ENCODE data around the gene SLIT3.

SLIT3 gene

DNA sequence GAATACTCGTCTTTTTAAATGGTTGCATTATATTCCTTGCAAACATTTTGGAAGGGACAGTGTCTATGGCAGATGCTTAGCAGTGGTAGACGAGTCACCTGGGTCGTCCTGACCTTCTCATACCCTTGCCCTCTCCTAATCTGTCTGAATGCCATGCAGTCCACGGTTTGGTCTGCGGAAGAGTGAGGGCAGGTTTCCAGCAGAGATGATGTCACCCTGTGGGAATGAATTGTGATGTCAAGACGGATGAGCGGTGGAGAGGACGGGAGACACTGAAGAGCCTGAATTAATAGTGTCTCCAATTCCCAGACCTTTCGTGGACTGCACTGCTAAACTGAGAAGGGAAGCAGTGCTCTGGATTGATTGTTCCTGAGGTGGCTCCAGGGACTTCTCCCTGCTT, 392.7 kb downstream of the SLIT3 start:
- H3K4me3 ChIP-seq (ENCODE audit: control insufficient read depth, low read depth, low read length): no peak overlapping the region
- TF ChIP-seq, protein P1, sequence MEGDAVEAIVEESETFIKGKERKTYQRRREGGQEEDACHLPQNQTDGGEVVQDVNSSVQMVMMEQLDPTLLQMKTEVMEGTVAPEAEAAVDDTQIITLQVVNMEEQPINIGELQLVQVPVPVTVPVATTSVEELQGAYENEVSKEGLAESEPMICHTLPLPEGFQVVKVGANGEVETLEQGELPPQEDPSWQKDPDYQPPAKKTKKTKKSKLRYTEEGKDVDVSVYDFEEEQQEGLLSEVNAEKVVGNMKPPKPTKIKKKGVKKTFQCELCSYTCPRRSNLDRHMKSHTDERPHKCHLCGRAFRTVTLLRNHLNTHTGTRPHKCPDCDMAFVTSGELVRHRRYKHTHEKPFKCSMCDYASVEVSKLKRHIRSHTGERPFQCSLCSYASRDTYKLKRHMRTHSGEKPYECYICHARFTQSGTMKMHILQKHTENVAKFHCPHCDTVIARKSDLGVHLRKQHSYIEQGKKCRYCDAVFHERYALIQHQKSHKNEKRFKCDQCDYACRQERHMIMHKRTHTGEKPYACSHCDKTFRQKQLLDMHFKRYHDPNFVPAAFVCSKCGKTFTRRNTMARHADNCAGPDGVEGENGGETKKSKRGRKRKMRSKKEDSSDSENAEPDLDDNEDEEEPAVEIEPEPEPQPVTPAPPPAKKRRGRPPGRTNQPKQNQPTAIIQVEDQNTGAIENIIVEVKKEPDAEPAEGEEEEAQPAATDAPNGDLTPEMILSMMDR (conservative IDR thresholded peaks at IDR 0.05; ENCODE audit: control insufficient read depth, insufficient read depth, low read depth, low read length): no peak

DNA sequence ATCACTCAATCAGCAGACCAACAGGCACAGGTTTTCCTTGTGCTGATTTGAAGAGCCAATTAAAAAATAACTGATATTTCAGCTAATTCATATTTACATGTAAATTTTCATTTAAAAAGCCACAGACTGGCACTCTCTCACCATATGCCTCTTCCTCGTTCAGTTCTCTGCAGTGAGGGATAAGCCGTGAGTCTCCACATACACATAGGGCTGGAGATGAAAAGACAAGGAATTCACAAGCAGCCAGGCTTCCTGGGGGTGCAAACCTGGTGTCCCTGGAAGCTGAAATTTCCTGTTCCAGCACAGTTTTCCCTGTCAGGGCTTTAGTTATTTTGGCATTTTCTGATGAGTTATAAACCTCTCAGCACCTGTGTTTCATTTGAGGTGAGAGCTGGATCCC, 397.9 kb downstream of the SLIT3 start:
- TF ChIP-seq, protein P1 (conservative IDR thresholded peaks at IDR 0.05; ENCODE audit: control insufficient read depth, insufficient read depth, low read depth, low read length): no peak
- DNase-seq (ENCODE audit: low read depth): no peak
- no peak overlapping the region for H3K4me3 ChIP-seq (ENCODE audit: control insufficient read depth, low read depth, low read length)

More for the DNA sequence above, 392.7 kb downstream of the SLIT3 start:
- DNase-seq (ENCODE audit: low read depth): peak; percentile 52

DNA sequence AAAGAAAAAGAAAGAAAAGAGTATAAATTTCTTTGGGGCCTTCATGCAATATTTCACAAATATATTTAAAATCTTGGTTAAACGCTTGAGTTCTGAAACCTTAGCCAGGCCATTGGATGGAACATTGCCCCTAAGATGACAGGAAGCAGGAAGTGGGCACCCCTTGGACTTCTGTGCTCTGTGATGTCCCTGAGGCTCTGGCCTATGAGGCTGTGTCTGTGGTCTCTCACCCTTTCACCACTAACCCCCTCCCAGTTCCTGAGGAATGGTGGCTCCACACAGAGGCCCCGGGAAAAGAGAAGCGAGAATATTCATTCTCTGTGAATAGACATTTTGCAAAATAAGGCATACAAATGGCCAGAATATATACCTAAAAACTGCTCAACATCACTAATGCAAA, 401.3 kb downstream of the SLIT3 start:
- TF ChIP-seq, protein P1 (conservative IDR thresholded peaks at IDR 0.05; ENCODE audit: control insufficient read depth, insufficient read depth, low read depth, low read length): no peak
- H3K4me3 ChIP-seq (ENCODE audit: control insufficient read depth, low read depth, low read length): no peak overlapping the region
- DNase-seq (ENCODE audit: low read depth): no peak

DNA sequence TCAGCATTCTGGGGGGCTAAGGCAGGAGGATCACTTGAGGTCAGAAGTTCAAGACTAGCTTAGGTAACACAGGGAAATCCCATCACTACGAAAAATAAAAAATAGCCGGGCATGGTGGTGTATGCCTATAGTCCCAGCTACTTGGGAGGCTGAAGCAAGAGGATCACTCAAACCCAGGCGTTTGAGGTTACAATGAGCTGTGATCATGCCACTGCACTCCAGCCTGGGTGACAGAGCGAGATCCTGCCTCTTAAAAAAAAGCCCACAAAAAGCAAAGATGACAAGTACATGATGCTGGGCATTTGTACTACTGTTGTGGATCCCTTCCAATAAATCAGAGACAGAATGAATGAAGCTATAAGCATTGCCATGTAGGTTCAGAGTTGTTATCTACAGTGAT, 401.7 kb downstream of the SLIT3 start:
- no peak for DNase-seq (ENCODE audit: low read depth)
- H3K4me3 ChIP-seq (ENCODE audit: control insufficient read depth, low read depth, low read length): no peak overlapping the region
- TF ChIP-seq, protein P1 (conservative IDR thresholded peaks at IDR 0.05; ENCODE audit: control insufficient read depth, insufficient read depth, low read depth, low read length): no peak

DNA sequence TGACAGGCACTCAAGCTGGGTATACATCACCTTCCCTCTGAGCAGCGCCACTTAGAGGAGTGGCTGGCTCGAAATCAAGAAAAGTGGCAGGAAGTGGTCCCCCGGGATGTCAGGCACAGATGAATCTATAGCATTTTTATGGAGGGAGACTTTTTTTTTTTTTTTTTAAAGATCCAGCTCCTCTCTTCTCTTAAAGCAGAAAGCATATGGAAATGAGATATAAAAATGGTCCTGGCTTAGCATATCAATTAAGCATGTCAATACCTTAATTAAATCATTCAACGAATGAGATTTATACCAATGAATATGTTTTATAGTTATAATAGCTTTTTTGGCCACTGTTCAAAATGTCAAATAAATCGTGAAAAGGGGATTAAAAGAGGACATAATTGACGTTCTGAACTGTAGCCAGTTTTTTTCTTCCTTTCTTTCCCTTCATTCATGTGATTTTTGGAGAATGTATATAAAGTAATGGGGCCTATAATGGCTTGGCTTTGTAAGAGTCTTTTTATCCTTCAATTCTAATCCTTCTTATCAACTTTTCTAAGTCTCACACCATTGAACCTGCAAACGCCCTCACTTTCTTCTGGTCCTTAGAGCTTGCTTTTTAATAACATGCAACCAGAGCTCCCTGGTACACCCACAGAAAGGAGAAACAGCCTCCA, 402.6 kb downstream of the SLIT3 start:
- TF ChIP-seq, protein P1 (conservative IDR thresholded peaks at IDR 0.05; ENCODE audit: control insufficient read depth, insufficient read depth, low read depth, low read length): no peak
- DNase-seq (ENCODE audit: low read depth): no peak
- H3K4me3 ChIP-seq (ENCODE audit: control insufficient read depth, low read depth, low read length): no peak overlapping the region

DNA sequence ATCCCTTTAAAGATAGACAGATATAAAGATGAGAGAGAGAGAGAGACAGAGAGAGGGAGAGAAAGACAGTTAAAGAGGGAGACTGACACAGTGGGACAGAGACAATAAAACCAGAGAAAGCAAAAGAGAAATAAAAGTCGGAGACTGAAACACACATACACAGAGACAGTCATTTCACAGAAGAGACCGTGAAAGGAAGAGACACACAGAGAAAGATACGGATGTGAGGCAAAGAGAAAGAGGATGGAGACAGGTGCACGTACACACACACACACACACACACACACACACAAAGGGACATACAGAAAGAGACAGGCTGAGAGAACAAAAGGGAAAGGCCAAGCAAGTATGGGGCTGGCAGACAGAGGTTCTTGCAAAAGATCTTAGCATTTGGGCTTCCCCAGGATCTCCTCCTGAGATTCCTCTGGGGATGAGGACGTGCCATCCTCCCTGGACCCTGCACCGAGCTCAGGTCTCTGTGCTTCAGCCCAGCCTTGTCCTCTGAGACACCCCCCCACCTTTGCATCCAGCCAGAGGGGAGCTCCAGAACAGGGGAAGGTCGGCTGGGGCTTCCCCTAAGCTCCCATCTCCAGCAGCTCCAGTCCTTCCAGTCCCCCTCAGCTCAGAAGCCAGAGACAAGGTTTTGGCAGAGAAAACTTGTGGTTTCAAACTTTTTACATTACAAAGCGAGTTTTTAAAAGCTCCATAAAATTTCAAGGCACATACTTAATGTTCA, 403.4 kb downstream of the SLIT3 start:
- TF ChIP-seq, protein P1 (conservative IDR thresholded peaks at IDR 0.05; ENCODE audit: control insufficient read depth, insufficient read depth, low read depth, low read length): no peak
- no peak for DNase-seq (ENCODE audit: low read depth)

More for the DNA sequence above, 403.4 kb downstream of the SLIT3 start:
- H3K4me3 ChIP-seq (ENCODE audit: control insufficient read depth, low read depth, low read length): no peak overlapping the region
